Measurements from ENCODE around the gene WASF3. TPM values are rescaled to one million over a fixed set of nuclear protein-coding genes. Genes with fewer than 3 reads are reported as not detected.
"Not testable (repeated sequence)": the region's sequence is repeated elsewhere in the genome, so short reads cannot be mapped to it uniquely, and the experiment has no call there.

WASF3 gene
- total RNA-seq, 1 experiment from 2014 or later: 0.18 TPM

- not testable (repeated sequence) for H3K27ac ChIP-seq; DNase-seq (ENCODE audit: low read depth in 1 of 2, low spot score in 2 of 2); H3K4me3 ChIP-seq; H3K36me3 ChIP-seq; H3K27me3 ChIP-seq (replicated peaks); H3K4me1 ChIP-seq (replicated peaks); H3K9me3 ChIP-seq (replicated peaks)
Observed at GRCh38 chr13:26636073-26636472, 78.6 kb downstream of the WASF3 start.

- H3K4me3 ChIP-seq: no peak overlapping the region
- no peak for DNase-seq (ENCODE audit: low read depth in 1 of 2, low spot score in 2 of 2)
- no peak overlapping the region for H3K27ac ChIP-seq
- H3K9me3 ChIP-seq (replicated peaks): no peaks in the 10 kb centered on the region
- H3K4me1 ChIP-seq (replicated peaks): no peaks in the 10 kb centered on the region
- H3K36me3 ChIP-seq: no peaks in the 10 kb centered on the region
- 0 out of 2 replicates have a peak, but pooled peaks cover 3% of the 10 kb centered on the region for H3K27me3 ChIP-seq (replicated peaks)
Observed at GRCh38 chr13:26646603-26647002, 89.1 kb downstream of the WASF3 start.

GRCh38 chr13:26651234-26651633 lies 93.8 kb downstream of the WASF3 start:
- DNase-seq (ENCODE audit: low read depth in 1 of 2, low spot score in 2 of 2): no peak
- Histone ChIP-seq H3K27ac (no peak overlapping the region), H3K4me1 (replicated peaks) (no peaks in the 10 kb centered on the region)

GRCh38 chr13:26653310-26653709 lies 95.8 kb downstream of the WASF3 start:
- H3K27ac ChIP-seq: no peak overlapping the region
- 0 out of 2 replicates have a peak, but pooled peaks cover 3% of the 10 kb centered on the region for H3K27me3 ChIP-seq (replicated peaks)
- no peaks in the 10 kb centered on the region for H3K36me3 ChIP-seq
- H3K4me1 ChIP-seq (replicated peaks): no peaks in the 10 kb centered on the region
- H3K9me3 ChIP-seq (replicated peaks): no peaks in the 10 kb centered on the region
- DNase-seq (ENCODE audit: low read depth in 1 of 2, low spot score in 2 of 2): no peak
- H3K4me3 ChIP-seq: no peak overlapping the region

More at GRCh38 chr13:26651234-26651633, 93.8 kb downstream of the WASF3 start:
- H3K9me3 ChIP-seq (replicated peaks): no peaks in the 10 kb centered on the region
- H3K4me3 ChIP-seq: no peak overlapping the region
- no peaks in the 10 kb centered on the region for H3K36me3 ChIP-seq
- H3K27me3 ChIP-seq (replicated peaks): 0 out of 2 replicates have a peak, but pooled peaks cover 3% of the 10 kb centered on the region

- Histone ChIP-seq H3K4me3 (no peak overlapping the region), H3K36me3 (no peaks in the 10 kb centered on the region), H3K27me3 (replicated peaks) (no peaks in the 10 kb centered on the region), H3K9me3 (replicated peaks) (no peaks in the 10 kb centered on the region), H3K27ac (no peak overlapping the region), H3K4me1 (replicated peaks) (no peaks in the 10 kb centered on the region)
- DNase-seq (ENCODE audit: low read depth in 1 of 2, low spot score in 2 of 2): no peak
Observed at GRCh38 chr13:26653842-26654241, 96.4 kb downstream of the WASF3 start.

GRCh38 chr13:26656919-26657318 lies 99.4 kb downstream of the WASF3 start:
- Histone ChIP-seq H3K9me3 (replicated peaks) (no peaks in the 10 kb centered on the region), H3K36me3 (no peaks in the 10 kb centered on the region), H3K27ac (no peak overlapping the region), H3K27me3 (replicated peaks) (no peaks in the 10 kb centered on the region), H3K4me1 (replicated peaks) (no peaks in the 10 kb centered on the region), H3K4me3 (no peak overlapping the region)
- no peak for DNase-seq (ENCODE audit: low read depth in 1 of 2, low spot score in 2 of 2)

- no peaks in the 10 kb centered on the region for H3K27me3 ChIP-seq (replicated peaks)
- no peak overlapping the region for H3K4me3 ChIP-seq
- H3K36me3 ChIP-seq: no peaks in the 10 kb centered on the region
- H3K9me3 ChIP-seq (replicated peaks): no peaks in the 10 kb centered on the region
- no peak overlapping the region for H3K27ac ChIP-seq
- no peaks in the 10 kb centered on the region for H3K4me1 ChIP-seq (replicated peaks)
- DNase-seq (ENCODE audit: low read depth in 1 of 2, low spot score in 2 of 2): no peak
Observed at GRCh38 chr13:26658448-26659385, 101.2 kb downstream of the WASF3 start.

- Histone ChIP-seq H3K27me3 (replicated peaks) (no peaks in the 10 kb centered on the region), H3K9me3 (replicated peaks) (no peaks in the 10 kb centered on the region), H3K36me3 (no peaks in the 10 kb centered on the region), H3K27ac (no peak overlapping the region), H3K4me1 (replicated peaks) (no peaks in the 10 kb centered on the region), H3K4me3 (no peak overlapping the region)
- DNase-seq (ENCODE audit: low read depth in 1 of 2, low spot score in 2 of 2): no peak
Observed at GRCh38 chr13:26660185-26660584, 102.7 kb downstream of the WASF3 start.

- Histone ChIP-seq H3K27ac (no peak overlapping the region), H3K27me3 (replicated peaks) (no peaks in the 10 kb centered on the region), H3K36me3 (no peaks in the 10 kb centered on the region), H3K9me3 (replicated peaks) (no peaks in the 10 kb centered on the region), H3K4me3 (no peak overlapping the region), H3K4me1 (replicated peaks) (no peaks in the 10 kb centered on the region)
- no peak for DNase-seq (ENCODE audit: low read depth in 1 of 2, low spot score in 2 of 2)
Observed at GRCh38 chr13:26660766-26661165, 103.3 kb downstream of the WASF3 start.

GRCh38 chr13:26663791-26664190 lies 106.3 kb downstream of the WASF3 start:
- Histone ChIP-seq H3K4me3 (no peak overlapping the region), H3K27me3 (replicated peaks) (no peaks in the 10 kb centered on the region), H3K9me3 (replicated peaks) (no peaks in the 10 kb centered on the region), H3K36me3 (no peaks in the 10 kb centered on the region), H3K27ac (no peak overlapping the region), H3K4me1 (replicated peaks) (no peaks in the 10 kb centered on the region)
- no peak for DNase-seq (ENCODE audit: low read depth in 1 of 2, low spot score in 2 of 2)

- Histone ChIP-seq H3K27ac (no peak overlapping the region), H3K27me3 (replicated peaks) (no peaks in the 10 kb centered on the region), H3K4me1 (replicated peaks) (no peaks in the 10 kb centered on the region), H3K9me3 (replicated peaks) (no peaks in the 10 kb centered on the region), H3K36me3 (no peaks in the 10 kb centered on the region), H3K4me3 (no peak overlapping the region)
- no peak for DNase-seq (ENCODE audit: low read depth in 1 of 2, low spot score in 2 of 2)
Observed at GRCh38 chr13:26664286-26664685, 106.8 kb downstream of the WASF3 start.

- Histone ChIP-seq H3K4me3 (no peak overlapping the region), H3K4me1 (replicated peaks) (no peaks in the 10 kb centered on the region), H3K27me3 (replicated peaks) (no peaks in the 10 kb centered on the region), H3K36me3 (no peaks in the 10 kb centered on the region), H3K27ac (no peak overlapping the region), H3K9me3 (replicated peaks) (no peaks in the 10 kb centered on the region)
- no peak for DNase-seq (ENCODE audit: low read depth in 1 of 2, low spot score in 2 of 2)
Observed at GRCh38 chr13:26664876-26665275, 107.4 kb downstream of the WASF3 start.

- Histone ChIP-seq H3K27ac (no peak overlapping the region), H3K4me1 (replicated peaks) (no peaks in the 10 kb centered on the region), H3K4me3 (no peak overlapping the region), H3K36me3 (no peaks in the 10 kb centered on the region), H3K27me3 (replicated peaks) (no peaks in the 10 kb centered on the region), H3K9me3 (replicated peaks) (no peaks in the 10 kb centered on the region)
- no peak for DNase-seq (ENCODE audit: low read depth in 1 of 2, low spot score in 2 of 2)
Observed at GRCh38 chr13:26668357-26669146, 111.1 kb downstream of the WASF3 start.

- Histone ChIP-seq H3K9me3 (replicated peaks) (no peaks in the 10 kb centered on the region), H3K4me3 (no peak overlapping the region), H3K4me1 (replicated peaks) (no peaks in the 10 kb centered on the region), H3K27ac (no peak overlapping the region), H3K27me3 (replicated peaks) (no peaks in the 10 kb centered on the region), H3K36me3 (no peaks in the 10 kb centered on the region)
- no peak for DNase-seq (ENCODE audit: low read depth in 1 of 2, low spot score in 2 of 2)
Observed at GRCh38 chr13:26673890-26674289, 116.4 kb downstream of the WASF3 start.

Data from SJSA1 (cell line).